Upper lobe of left lung (tissue), 4 donors: ENCODE data around the gene FFAR2.

Experiments used
- CTCF ChIP-seq, 6 experiments: fragments of 450-650 bp in 4 of 6; fragments of 200-600 bp in 2 of 6; sonication (generic) in 2 of 6; IDR thresholded peaks; one replicate each; pipeline ENCODE4 v1.5.1; 2016 to 2019; ENCODE audit warnings: antibody characterized with exemption in 6 of 6
- POLR2AphosphoS5 ChIP-seq, 2 donors: sonication (generic); formaldehyde crosslinking; IDR thresholded peaks; one replicate each; pipeline ENCODE4 v1.5.1; 2017; ENCODE audit warnings: antibody characterized with exemption in 2 of 2

GRCh38 chr19:35398570-35398969, 49.5 kb upstream of the FFAR2 start:
- TF ChIP-seq POLR2AphosphoS5 (IDR thresholded peaks at IDR 0.05) (no peak), CTCF (IDR thresholded peaks at IDR 0.05) (no peak)
